Activated CD8-positive, alpha-beta T cell treated with anti-CD3 and anti-CD28 coated beads for 36 hours (primary cell): Measurements from ENCODE around the gene SMPDL3B. TPM values are rescaled to one million over a fixed set of nuclear protein-coding genes. Genes with fewer than 3 reads are reported as not detected.

Experiments used
- ATAC-seq: fragments of 200-7000 bp; cut with Tn5 transposase; one replicate; pipeline ENCODE4 v1.10.0; 2021; ENCODE audit warnings: mild to moderate bottlenecking, moderate library complexity
- CTCF ChIA-PET: fragments of 350-600 bp; sonication (Branson Sonifier 250); formaldehyde crosslinking; loops from one replicate; lab custom pipeline; 2021; ENCODE audit warnings: antibody characterized with exemption; lab: Charles Lee
- POLR2A ChIA-PET: fragments of 350-600 bp; sonication (Branson Sonifier 250); formaldehyde crosslinking; loops from one replicate; lab custom pipeline; 2021; ENCODE audit warnings: antibody characterized with exemption; lab: Charles Lee
- DNase-seq: peaks from one replicate; pipeline ENCODE4 v3.0.0-alpha.2; 2020
- H3K27ac Mint-ChIP-seq: one replicate; pipeline ENCODE4 v1.8.0; 2021; ENCODE audit warnings: mild to moderate bottlenecking, mixed read lengths
- H3K27me3 Mint-ChIP-seq: one replicate; pipeline ENCODE4 v1.8.0; 2021; ENCODE audit warnings: mixed read lengths
- H3K36me3 Mint-ChIP-seq: one replicate; pipeline ENCODE4 v1.8.0; 2021; ENCODE audit warnings: low read depth, mixed read lengths
- H3K4me1 Mint-ChIP-seq: one replicate; pipeline ENCODE4 v1.8.0; 2021; ENCODE audit warnings: low read depth, mixed read lengths
- H3K4me3 Mint-ChIP-seq: one replicate; pipeline ENCODE4 v1.8.0; 2021; ENCODE audit warnings: mild to moderate bottlenecking, moderate library complexity, mixed read lengths
- H3K9me3 Mint-ChIP-seq: one replicate; pipeline ENCODE4 v1.8.0; 2021; ENCODE audit warnings: mixed read lengths
- intact Hi-C: fragments of 100-400 bp; cut with micrococcal nuclease; formaldehyde crosslinking; loops from one replicate; pipeline ENCODE4 v1.10.0; 2022
- total RNA-seq, 2 experiments: library from RNA; stranded (reverse); gene quantifications; one replicate each; pipeline ENCODE4 v1.2.3, GENCODE V29; 2021
- TF ChIP-seq, protein P1 (sequence below): fragments of 200-600 bp; IDR thresholded peaks from one replicate; pipeline ENCODE4 v1.8.0; 2022; ENCODE audit warnings: antibody characterized with exemption, mild to moderate bottlenecking

Gene SMPDL3B
- total RNA-seq, 2 experiments from 2014 or later = 0.27 to 0.38 TPM

DNA sequence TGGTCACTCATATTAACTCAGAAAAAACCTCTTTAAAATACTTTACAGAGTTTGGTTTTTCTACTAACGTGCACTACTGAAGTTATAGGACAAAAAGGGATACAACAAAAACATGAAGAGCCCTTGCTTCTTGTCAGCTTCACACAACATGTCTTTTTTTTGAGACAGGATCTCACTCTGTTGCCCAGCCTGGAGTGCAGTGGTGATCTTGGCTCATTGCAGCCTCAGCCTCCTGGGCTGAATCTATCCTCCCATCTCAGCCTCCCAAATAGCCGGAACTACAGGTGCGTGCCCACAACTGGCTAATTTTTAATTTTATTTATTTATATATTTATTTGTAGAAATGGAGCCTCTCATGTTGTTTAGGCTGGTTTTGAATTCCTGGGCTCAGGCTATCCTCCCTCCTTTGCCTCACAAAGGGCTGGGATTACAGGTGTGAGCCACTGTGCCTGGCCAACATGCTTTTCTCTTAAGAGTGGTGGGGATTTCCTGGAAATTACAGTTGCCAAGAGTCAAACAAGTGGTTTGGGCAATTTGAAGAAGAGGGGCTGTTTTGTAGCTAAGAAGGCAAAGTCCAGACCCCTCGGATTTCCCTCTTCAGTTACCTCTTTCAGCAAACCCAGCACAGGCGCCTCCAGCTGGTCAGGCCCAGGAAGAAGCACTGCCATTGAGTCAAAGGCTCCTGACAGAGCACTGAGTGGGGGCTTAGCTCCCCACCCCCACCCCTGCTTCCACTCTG is 6.4 kb upstream of the SMPDL3B start:
- POLR2A ChIA-PET = no interaction called here
- Mint-ChIP-seq H3K27me3 (peaks cover 2% of the 10 kb centered on the region), H3K36me3 (no peaks in the 10 kb centered on the region), H3K4me1 (no peaks in the 10 kb centered on the region), H3K4me3 (no peak overlapping the region), H3K9me3 (no peaks in the 10 kb centered on the region), H3K27ac (no peak overlapping the region)
- intact Hi-C loops = no loop called here
- CTCF ChIA-PET = interaction anchor here (0.6 to 2.4 kb wide), 3 partner anchors 31 to 71 kb away, joined by 3 to 6 read pairs (median 4); no protein-coding TSS in a partner anchor
- TF ChIP-seq, protein P1, sequence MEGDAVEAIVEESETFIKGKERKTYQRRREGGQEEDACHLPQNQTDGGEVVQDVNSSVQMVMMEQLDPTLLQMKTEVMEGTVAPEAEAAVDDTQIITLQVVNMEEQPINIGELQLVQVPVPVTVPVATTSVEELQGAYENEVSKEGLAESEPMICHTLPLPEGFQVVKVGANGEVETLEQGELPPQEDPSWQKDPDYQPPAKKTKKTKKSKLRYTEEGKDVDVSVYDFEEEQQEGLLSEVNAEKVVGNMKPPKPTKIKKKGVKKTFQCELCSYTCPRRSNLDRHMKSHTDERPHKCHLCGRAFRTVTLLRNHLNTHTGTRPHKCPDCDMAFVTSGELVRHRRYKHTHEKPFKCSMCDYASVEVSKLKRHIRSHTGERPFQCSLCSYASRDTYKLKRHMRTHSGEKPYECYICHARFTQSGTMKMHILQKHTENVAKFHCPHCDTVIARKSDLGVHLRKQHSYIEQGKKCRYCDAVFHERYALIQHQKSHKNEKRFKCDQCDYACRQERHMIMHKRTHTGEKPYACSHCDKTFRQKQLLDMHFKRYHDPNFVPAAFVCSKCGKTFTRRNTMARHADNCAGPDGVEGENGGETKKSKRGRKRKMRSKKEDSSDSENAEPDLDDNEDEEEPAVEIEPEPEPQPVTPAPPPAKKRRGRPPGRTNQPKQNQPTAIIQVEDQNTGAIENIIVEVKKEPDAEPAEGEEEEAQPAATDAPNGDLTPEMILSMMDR = no peak
- no peak for ATAC-seq
- DNase-seq = no peak

DNA sequence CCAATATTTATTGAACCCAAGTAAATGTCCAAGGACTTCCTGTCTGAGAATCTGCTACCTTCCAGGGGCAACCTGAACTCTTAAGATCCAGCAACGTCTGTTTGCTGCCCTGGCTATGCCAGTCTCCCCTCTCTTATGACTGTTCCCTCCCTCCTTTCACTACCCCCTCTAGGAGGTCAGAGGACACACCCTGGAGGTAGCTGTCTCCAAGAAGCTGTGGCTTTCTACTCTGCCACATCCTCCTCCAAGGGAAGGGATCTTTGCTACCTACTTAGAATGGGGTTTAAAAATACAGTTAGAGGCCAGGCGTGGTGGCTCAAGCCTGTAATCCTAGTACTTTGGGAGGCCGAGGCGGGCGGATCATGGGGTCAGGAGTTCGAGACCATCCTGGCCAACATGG is 3.6 kb upstream of the SMPDL3B start:
- TF ChIP-seq, protein P1 = no peak
- POLR2A ChIA-PET = interaction anchor here (0.5 to 0.7 kb wide), 2 partner anchors 9 to 137 kb away, joined by 3 read pairs; no protein-coding TSS in a partner anchor
- ATAC-seq = no peak
- Mint-ChIP-seq H3K36me3 (no peaks in the 10 kb centered on the region), H3K9me3 (no peaks in the 10 kb centered on the region), H3K4me1 (peaks cover 7% of the 10 kb centered on the region), H3K27me3 (peaks cover 14% of the 10 kb centered on the region), H3K4me3 (no peak overlapping the region), H3K27ac (no peak overlapping the region)
- intact Hi-C loops = no loop called here
- DNase-seq = no peak
- CTCF ChIA-PET = interaction anchor here (1.6 to 2.7 kb wide), 2 partner anchors 9 to 45 kb away, joined by 3 to 13 read pairs; no protein-coding TSS in a partner anchor

DNA sequence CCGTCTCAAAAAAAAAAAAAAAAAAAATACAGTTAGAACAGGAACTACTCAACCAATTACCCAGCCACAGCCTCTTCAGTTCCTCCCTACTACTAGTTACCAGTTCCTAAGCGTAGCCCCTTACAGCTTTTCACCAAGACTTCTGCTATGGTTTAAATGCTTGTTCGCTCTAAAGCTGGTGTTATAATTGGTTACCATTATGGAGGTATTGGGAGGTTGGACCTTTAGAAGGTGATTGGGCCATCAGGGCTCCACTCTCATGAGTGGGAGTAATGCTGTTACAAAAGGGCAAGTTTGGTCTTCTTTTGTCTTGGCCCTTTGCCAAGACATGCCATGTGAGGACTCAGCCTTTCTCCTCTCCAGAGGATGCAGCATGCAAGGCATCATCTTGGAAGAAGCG is 3.0 kb upstream of the SMPDL3B start:
- intact Hi-C loops = no loop called here
- Mint-ChIP-seq H3K36me3 (no peaks in the 10 kb centered on the region), H3K4me1 (peaks cover 7% of the 10 kb centered on the region), H3K27me3 (peaks cover 14% of the 10 kb centered on the region), H3K4me3 (no peak overlapping the region), H3K27ac (no peak overlapping the region), H3K9me3 (no peaks in the 10 kb centered on the region)
- ChIA-PET CTCF (interaction anchor here (0.9 to 2.7 kb wide), 3 partner anchors 9 to 45 kb away, joined by 3 to 13 read pairs (median 3); no protein-coding TSS in a partner anchor), POLR2A (interaction anchor here (0.5 kb wide), 1 partner anchor 137 kb away, joined by 3 read pairs; no protein-coding TSS in a partner anchor)
- ATAC-seq = no peak
- TF ChIP-seq, protein P1 = no peak
- DNase-seq = no peak

DNA sequence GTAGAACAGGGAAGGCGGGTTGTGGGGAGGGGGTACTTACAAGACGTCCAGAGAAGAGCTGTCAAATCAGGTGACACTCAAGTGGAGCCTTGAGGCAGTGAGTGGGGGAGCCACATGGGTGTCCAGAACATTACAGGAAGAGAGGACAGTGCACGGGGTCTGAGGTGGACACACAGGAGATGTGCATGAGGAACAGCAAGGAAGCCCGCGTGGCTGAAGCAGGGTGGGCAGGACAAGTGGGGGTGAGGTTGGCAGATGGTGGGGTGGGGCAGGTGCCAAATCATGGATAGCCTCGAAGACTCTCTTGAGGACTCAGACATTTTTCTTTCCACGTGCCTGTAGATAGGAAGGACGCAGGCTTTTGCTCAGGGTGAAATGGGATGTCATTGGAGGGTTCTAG is 921 bp downstream of the SMPDL3B start:
- TF ChIP-seq, protein P1 = no peak
- Mint-ChIP-seq H3K27me3 (peaks cover 14% of the 10 kb centered on the region), H3K27ac (no peak overlapping the region), H3K9me3 (no peaks in the 10 kb centered on the region), H3K36me3 (no peaks in the 10 kb centered on the region), H3K4me3 (no peak overlapping the region), H3K4me1 (peaks cover 15% of the 10 kb centered on the region)
- no peak for ATAC-seq
- POLR2A ChIA-PET = interaction anchor here (0.7 kb wide), 1 partner anchor 10 kb away, joined by 3 read pairs; no protein-coding TSS in a partner anchor
- no peak for DNase-seq
- intact Hi-C loops = no loop called here
- CTCF ChIA-PET = interaction anchor here (1.3 to 1.5 kb wide), 2 partner anchors 36 to 78 kb away, joined by 3 read pairs; no protein-coding TSS in a partner anchor

DNA sequence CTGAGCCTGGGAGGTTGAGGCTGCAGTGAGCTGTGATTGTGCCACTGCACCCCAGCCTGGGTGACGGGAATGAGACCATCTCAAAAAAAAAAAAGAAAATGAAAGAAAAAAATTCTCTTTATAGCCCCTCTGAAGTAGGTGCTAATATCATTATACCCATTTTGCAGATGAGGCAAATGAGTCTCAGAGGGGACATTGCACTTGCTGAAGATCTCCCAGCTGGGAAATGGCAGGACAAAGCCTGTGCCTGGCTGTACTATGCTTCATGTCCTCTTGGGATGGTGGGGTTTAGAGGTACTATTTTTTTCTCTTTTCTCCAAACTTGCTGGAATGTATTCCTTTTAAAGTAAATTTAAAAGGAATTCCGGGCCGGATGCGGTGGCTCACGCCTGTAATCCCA is 1.6 kb downstream of the SMPDL3B start:
- no peak overlapping the region for H3K27ac Mint-ChIP-seq
- CTCF ChIA-PET = interaction anchor here (1.5 kb wide), 1 partner anchor 35 kb away, joined by 3 read pairs; no protein-coding TSS in a partner anchor
- DNase-seq (no peak), ATAC-seq (no peak)
- no peak overlapping the region for H3K4me3 Mint-ChIP-seq
- intact Hi-C loops = no loop called here
- TF ChIP-seq, protein P1 = no peak
- POLR2A ChIA-PET = interaction anchor here (0.7 kb wide), 1 partner anchor 9 kb away, joined by 3 read pairs; no protein-coding TSS in a partner anchor
- H3K36me3 Mint-ChIP-seq = no peaks in the 10 kb centered on the region
- peaks cover 14% of the 10 kb centered on the region for H3K27me3 Mint-ChIP-seq
- H3K4me1 Mint-ChIP-seq = peaks cover 16% of the 10 kb centered on the region
- no peaks in the 10 kb centered on the region for H3K9me3 Mint-ChIP-seq
